SHP77 treated with DMSO at 0.1 percent for 48 hours (cell line): ENCODE measurements around the gene SLC7A8.

Experiments used
- DNase-seq: peaks from one replicate; lab custom pipeline; 2025; lab: John Stamatoyannopoulos, UW

Gene SLC7A8

GRCh38 chr14:23130871-23131270, 52.6 kb downstream of the SLC7A8 start:
- DNase-seq, result no peak

GRCh38 chr14:23129759-23130316, 53.6 kb downstream of the SLC7A8 start:
- no peak for DNase-seq

GRCh38 chr14:23128969-23129758, 54.3 kb downstream of the SLC7A8 start:
- DNase-seq, result no peak

DNA sequence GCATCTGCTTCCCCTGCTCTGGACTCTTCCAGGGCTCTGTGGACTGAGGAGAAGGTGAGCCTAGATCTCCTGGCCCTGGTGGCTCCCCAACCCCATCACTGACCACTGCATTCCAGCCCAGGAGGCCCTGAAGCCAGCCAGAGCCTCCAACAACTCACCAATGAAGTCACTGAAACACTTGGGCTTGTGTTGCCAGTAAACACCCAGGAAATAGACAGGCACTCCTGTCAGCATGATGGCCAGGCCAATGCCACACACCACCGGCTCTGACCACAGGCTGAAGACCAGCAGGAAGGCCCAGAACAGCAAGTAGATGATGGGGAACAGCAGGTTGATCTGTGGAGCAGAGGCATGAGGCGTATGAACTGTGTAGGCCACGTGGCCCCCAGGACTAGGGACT, 55.6 kb downstream of the SLC7A8 start:
- DNase-seq, result no peak

GRCh38 chr14:23126548-23127278, 56.7 kb downstream of the SLC7A8 start:
- DNase-seq, result no peak

- no peak for DNase-seq
Observed at GRCh38 chr14:23125933-23126524, 57.4 kb downstream of the SLC7A8 start.

- no peak for DNase-seq
Observed at GRCh38 chr14:23125011-23125410, 58.4 kb downstream of the SLC7A8 start.

- DNase-seq, result no peak
Observed at GRCh38 chr14:23124337-23124954, 59.0 kb downstream of the SLC7A8 start.

DNA sequence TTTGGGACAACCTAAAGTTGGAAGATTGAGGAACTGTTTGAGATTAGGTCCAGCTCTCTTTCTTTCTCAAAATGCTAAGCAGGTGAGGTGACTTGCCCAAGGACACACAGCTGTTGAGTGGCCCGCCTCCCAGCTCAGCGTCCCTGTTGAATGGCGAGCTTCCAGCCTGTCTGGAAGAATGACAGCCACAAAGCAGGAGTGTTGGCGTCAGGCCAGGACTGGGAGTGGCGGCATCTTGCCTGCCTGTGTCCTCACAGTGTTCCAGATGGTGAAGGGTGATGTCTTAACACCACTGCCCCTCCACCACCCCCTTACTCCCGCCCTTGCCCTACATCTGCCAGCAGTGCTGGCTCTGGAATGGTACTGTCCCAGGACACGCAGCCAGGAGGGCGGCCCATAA, 60.0 kb downstream of the SLC7A8 start:
- peak; percentile 29 for DNase-seq

- DNase-seq, result no peak
Observed at GRCh38 chr14:23122086-23122485, 61.4 kb downstream of the SLC7A8 start.

GRCh38 chr14:23121361-23121771, 62.1 kb downstream of the SLC7A8 start:
- DNase-seq, result no peak

DNA sequence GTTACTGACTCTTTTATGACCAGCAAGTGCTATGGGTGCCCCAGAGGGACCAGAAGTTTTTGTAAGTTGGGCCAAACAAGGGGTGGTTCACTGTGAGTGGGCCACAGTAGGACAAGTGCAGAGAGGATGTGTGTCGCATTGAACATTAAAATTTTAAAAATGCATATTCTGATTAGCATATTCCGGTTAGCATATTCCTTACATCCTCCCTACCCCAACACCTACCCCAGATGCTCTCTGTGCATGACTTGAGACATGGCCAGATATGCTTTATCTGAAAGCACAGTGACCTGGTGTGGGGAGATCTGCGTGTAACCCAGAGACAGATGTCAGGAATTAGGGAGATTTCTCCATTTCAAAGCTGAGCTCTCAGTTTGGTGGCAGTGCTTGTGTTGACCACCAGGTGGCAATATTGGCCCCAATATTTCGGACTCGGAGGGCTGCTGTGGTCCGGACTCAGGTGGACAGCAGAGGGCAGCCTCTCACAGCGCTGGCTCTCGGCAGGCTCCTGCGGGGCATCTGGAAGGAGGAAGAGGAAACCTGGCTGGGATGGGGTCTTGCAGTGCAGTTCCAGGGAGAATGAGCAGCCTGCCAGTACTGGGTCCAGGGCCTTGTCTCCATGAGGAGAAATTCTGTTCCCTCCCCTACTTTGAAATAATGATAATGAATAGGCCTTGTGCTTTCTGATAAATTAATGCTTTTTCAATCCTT, 62.8 kb downstream of the SLC7A8 start:
- DNase-seq, result peak; percentile 53

DNA sequence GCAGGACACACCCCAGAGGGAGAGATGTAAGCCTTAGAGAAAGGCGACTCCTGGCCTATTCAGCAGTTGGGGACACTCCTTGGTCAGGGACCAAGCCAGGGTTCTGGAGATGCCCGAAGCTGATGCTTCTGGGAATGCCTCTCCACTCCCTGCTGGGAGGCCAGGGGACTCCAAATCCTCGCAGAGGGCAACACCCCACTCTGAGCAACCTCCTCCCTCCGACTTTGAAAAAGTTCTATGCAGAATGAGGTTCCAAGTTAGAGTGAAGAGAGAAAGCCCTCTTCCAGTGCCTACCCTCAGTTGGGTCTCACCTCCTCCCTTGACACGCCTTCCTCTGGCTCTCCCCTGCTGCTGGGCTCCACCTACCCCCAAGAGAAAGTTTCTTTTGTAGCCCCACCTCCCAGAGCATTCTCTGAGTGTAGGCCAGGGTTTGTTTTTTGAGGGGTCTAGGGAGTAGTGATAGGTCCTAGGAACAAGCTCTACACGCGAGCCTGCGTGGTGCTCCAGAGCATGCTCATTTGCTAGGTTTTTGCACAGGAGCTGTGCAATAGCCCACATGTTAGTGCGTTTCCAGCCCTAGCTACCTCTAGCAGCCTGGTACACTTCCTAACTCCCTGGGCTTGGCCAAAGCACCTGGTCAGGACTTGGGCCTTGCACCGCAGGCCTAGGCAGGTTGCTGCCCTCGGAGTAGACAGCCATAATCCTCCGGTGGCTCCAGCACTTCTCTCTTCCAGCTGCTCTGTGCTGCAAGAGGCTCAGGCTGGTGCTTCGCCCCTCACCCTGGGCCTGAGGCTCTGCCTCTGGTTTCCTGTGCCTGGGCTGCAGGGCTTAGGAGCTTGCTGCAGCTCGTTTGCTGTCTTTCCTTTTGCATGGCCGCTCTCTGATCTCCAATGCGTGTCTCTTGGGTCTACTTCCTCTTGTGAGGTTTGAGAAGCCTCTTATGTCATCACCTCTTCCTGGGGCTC, 63.8 kb downstream of the SLC7A8 start:
- DNase-seq, result no peak

- DNase-seq, result no peak
Observed at GRCh38 chr14:23118506-23119362, 64.7 kb downstream of the SLC7A8 start, which contains the start of gene CEBPE. Gene CEBPE, minus strand, starts transcription at chr14:23119255. Its CDS starts 164 bp downstream, at chr14:23119091.

GRCh38 chr14:23117371-23118020, 66.0 kb downstream of the SLC7A8 start:
- no peak for DNase-seq

GRCh38 chr14:23115918-23116317, 67.5 kb downstream of the SLC7A8 start:
- no peak for DNase-seq

DNA sequence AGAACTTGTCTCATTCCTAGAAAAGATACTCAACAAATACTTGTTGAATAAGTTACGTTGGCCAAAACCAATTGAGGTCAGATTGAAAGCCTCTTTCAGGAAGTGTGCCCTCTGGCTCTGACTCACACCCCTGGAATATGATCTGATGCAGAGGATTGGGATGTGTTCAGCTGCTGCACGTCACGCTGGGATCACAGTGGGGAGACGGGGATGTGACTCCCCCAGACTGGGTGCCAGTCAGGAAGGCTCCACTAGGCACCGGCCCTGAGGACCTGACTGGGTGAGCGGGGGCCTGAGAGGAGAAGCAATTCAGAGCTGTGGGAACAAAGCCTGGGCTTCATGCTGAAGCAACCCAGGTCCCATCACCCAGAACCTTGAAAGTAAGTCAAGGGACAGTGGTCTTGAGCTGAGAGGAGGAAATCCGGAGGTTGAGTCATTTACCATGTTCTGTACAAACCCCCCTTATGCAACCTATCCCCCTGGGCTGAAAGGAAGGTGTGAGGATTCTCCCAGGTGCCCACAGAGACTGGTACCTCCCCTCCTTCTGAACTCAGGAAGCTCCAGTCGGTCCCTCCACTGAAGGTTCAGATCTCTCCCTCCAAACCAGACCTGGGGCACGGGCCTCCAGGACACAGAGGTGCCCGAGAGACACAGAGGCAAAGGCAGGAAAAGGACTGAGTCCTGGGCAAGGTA, 68.3 kb downstream of the SLC7A8 start:
- no peak for DNase-seq

- no peak for DNase-seq
Observed at GRCh38 chr14:23114669-23115038, 68.8 kb downstream of the SLC7A8 start.
